BE2C (cell line): ENCODE measurements around the gene KCNK2.

Source experiments
- DNase-seq: peaks from one replicate; pipeline ENCODE4 v3.0.0-alpha.2; 2020
- H3K27me3 ChIP-seq: fragments of 250-450 bp; sonication (Bioruptor Pico); 2 replicates; pipeline ENCODE4 v1.5.1; 2020; ENCODE audit warnings: mild to moderate bottlenecking
- H3K36me3 ChIP-seq: fragments of 250-450 bp; sonication (Bioruptor Pico); 2 replicates; pipeline ENCODE4 v1.5.1; 2020; ENCODE audit warnings: mild to moderate bottlenecking
- H3K4me1 ChIP-seq: fragments of 250-450 bp; sonication (Bioruptor Pico); 2 replicates; pipeline ENCODE4 v1.5.1; 2020
- H3K4me3 ChIP-seq: 2 replicates; pipeline ENCODE4 v1.5.1; 2011; ENCODE audit warnings: low read depth, low read length
- H3K9me3 ChIP-seq: fragments of 250-450 bp; sonication (Bioruptor Pico); 2 replicates; pipeline ENCODE4 v1.5.1; 2020
- CTCF ChIP-seq: IDR thresholded peaks from 2 replicates; pipeline ENCODE4 v1.5.1; 2012; ENCODE audit warnings: mild to moderate bottlenecking, low read depth, low read length

KCNK2 gene

GRCh38 chr1:215087603-215088002, 5.1 kb downstream of the KCNK2 start:
- H3K9me3 ChIP-seq: no peaks in the 10 kb centered on the region; the same call in 1 of the 2 replicates
- DNase-seq: no peak
- H3K4me3 ChIP-seq: no peak overlapping the region
- no peaks in the 10 kb centered on the region for H3K4me1 ChIP-seq
- no peak for TF ChIP-seq CTCF
- peaks cover 59% of the 10 kb centered on the region for H3K27me3 ChIP-seq
- H3K36me3 ChIP-seq: no peaks in the 10 kb centered on the region

GRCh38 chr1:215094381-215094780, 11.8 kb downstream of the KCNK2 start:
- H3K27me3 ChIP-seq: peaks cover 17% of the 10 kb centered on the region
- TF ChIP-seq CTCF: no peak
- no peak overlapping the region for H3K4me3 ChIP-seq
- H3K36me3 ChIP-seq: no peaks in the 10 kb centered on the region
- H3K4me1 ChIP-seq: no peaks in the 10 kb centered on the region
- no peak for DNase-seq
- H3K9me3 ChIP-seq: no peaks in the 10 kb centered on the region

- Histone ChIP-seq H3K4me1 (no peaks in the 10 kb centered on the region), H3K27me3 (peaks cover 17% of the 10 kb centered on the region), H3K9me3 (no peaks in the 10 kb centered on the region), H3K36me3 (no peaks in the 10 kb centered on the region), H3K4me3 (no peak overlapping the region)
- no peak for TF ChIP-seq CTCF
- no peak for DNase-seq
These were observed 13.0 kb downstream of the KCNK2 start for GRCh38 chr1:215095524-215095923.

GRCh38 chr1:215101511-215101910, 19.0 kb downstream of the KCNK2 start:
- H3K4me3 ChIP-seq: no peak overlapping the region
- no peaks in the 10 kb centered on the region for H3K4me1 ChIP-seq
- H3K9me3 ChIP-seq: no peaks in the 10 kb centered on the region
- DNase-seq: no peak
- no peak for TF ChIP-seq CTCF
- H3K27me3 ChIP-seq: no peaks in the 10 kb centered on the region
- H3K36me3 ChIP-seq: no peaks in the 10 kb centered on the region

- Histone ChIP-seq H3K4me3 (no peak overlapping the region), H3K9me3 (no peaks in the 10 kb centered on the region), H3K4me1 (no peaks in the 10 kb centered on the region), H3K36me3 (no peaks in the 10 kb centered on the region), H3K27me3 (no peaks in the 10 kb centered on the region)
- TF ChIP-seq CTCF: no peak
- no peak for DNase-seq
These were observed 21.7 kb downstream of the KCNK2 start for GRCh38 chr1:215104283-215104682.

GRCh38 chr1:215106067-215106466, 23.5 kb downstream of the KCNK2 start:
- Histone ChIP-seq H3K4me3 (no peak overlapping the region), H3K36me3 (no peaks in the 10 kb centered on the region)
- TF ChIP-seq CTCF: no peak

More at GRCh38 chr1:215106067-215106466, 23.5 kb downstream of the KCNK2 start:
- Histone ChIP-seq H3K4me1 (no peaks in the 10 kb centered on the region), H3K27me3 (no peaks in the 10 kb centered on the region), H3K9me3 (no peaks in the 10 kb centered on the region)
- no peak for DNase-seq
